PC-3 (cell line): ENCODE measurements around the gene PROSER3.

ENCODE experiments used
- EZH2phosphoT487 ChIP-seq: fragments of 300-600 bp; sonication (generic); IDR thresholded peaks from 2 replicates; pipeline ENCODE4 v1.6.1; 2018; ENCODE audit warnings: mild to moderate bottlenecking, antibody characterized with exemption, low read length, borderline replicate concordance
- TF ChIP-seq, protein P1 (sequence below): fragments of 300-600 bp; sonication (generic); conservative IDR thresholded peaks from 2 replicates; pipeline ENCODE4 v1.5.1; 2017; ENCODE audit warnings: antibody characterized with exemption, low read depth, mild to moderate bottlenecking, low read length

DNA sequence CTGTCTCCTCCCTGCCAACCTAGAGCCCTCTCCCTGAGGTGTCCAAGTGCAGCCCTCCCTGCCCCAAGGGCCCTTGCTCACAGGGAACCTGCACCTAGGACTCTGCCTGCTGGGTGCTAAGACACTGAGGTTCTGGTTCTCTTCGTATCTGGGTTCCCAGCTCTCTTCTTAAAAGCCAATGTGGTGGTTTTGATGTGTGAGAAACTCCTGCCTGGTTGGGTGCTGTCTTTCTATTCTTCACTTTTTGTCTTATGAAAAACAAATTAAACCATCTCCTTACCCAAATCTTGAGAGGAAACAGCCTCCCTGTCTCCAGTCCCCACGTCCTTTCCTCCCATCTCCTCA lies 44.5 kb upstream of the PROSER3 start:
- TF ChIP-seq, protein P1, sequence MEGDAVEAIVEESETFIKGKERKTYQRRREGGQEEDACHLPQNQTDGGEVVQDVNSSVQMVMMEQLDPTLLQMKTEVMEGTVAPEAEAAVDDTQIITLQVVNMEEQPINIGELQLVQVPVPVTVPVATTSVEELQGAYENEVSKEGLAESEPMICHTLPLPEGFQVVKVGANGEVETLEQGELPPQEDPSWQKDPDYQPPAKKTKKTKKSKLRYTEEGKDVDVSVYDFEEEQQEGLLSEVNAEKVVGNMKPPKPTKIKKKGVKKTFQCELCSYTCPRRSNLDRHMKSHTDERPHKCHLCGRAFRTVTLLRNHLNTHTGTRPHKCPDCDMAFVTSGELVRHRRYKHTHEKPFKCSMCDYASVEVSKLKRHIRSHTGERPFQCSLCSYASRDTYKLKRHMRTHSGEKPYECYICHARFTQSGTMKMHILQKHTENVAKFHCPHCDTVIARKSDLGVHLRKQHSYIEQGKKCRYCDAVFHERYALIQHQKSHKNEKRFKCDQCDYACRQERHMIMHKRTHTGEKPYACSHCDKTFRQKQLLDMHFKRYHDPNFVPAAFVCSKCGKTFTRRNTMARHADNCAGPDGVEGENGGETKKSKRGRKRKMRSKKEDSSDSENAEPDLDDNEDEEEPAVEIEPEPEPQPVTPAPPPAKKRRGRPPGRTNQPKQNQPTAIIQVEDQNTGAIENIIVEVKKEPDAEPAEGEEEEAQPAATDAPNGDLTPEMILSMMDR = no peak
- no peak for TF ChIP-seq EZH2phosphoT487
